Pancreas (tissue), 10 donors: ENCODE data around the gene KIAA0753. TPM values are rescaled to one million over a fixed set of nuclear protein-coding genes. Genes with fewer than 3 reads are reported as not detected.
A peak's percentile ranks its signal among the peaks of the same experiment; 100 is the strongest.

Experiments used
- ATAC-seq, 4 donors: fragments of 200-7000 bp; cut with Tn5 transposase; one replicate each; pipeline versions ENCODE4 v1.8.0 to v1.9.1; 2020; ENCODE audit warnings: mild to moderate bottlenecking in 4 of 4, moderate library complexity in 4 of 4
- DNase-seq, 6 donors: peaks; one replicate each; pipeline ENCODE4 v3.0.0-alpha.2; 2020
- FAIRE-seq: peaks from 2 replicates; lab custom pipeline; 2012; peaks lifted over from hg19 to GRCh38; lab: Jason Lieb, UNC
- H3K27ac ChIP-seq, 4 donors: fragments of 200-600 bp; sonication (generic); 1 replicate in 3 of 4; 2 replicates in 1 of 4; pipeline versions ENCODE4 v1.5.0 to v1.8.0; 2020
- H3K27me3 ChIP-seq, 4 donors: fragments of 200-600 bp; one replicate each; pipeline ENCODE4 v1.8.0; 2021
- H3K36me3 ChIP-seq, 3 donors: fragments of 200-600 bp; sonication (generic) in 1 of 3; one replicate each; pipeline versions ENCODE4 v1.5.0 to v1.8.0; 2020 to 2021
- H3K4me1 ChIP-seq, 3 donors: fragments of 200-600 bp; one replicate each; pipeline ENCODE4 v1.8.0; 2021
- H3K4me3 ChIP-seq, 4 donors: fragments of 200-600 bp; sonication (generic) in 2 of 4; one replicate each; pipeline versions ENCODE4 v1.5.0 to v1.8.0; 2020 to 2021
- H3K9me3 ChIP-seq, 4 donors: fragments of 200-600 bp; one replicate each; pipeline ENCODE4 v1.8.0; 2021
- CTCF ChIP-seq, 4 donors: fragments of 200-600 bp; sonication (generic) in 3 of 4; IDR thresholded peaks; one replicate each; pipeline versions ENCODE4 v1.5.0 to v1.8.0; 2021; ENCODE audit warnings: antibody characterized with exemption in 4 of 4
- WGBS, 2 donors: extraction: QIAGEN DNeasy Blood & Tissue Kit; methylation state at CpG; one replicate each; pipeline ENCODE4 v1.1.7; 2013; 5-methylcytosine and 5-hydroxymethylcytosine counted together
- intact Hi-C, 3 donors: fragments of 100-400 bp; cut with DNase I; formaldehyde crosslinking; loops; one replicate each; pipeline versions ENCODE4 v1.11.1 to v1.14.2; 2022
- microRNA-seq, 2 donors: library from miRNA; unstranded; fragments of <30 nt; microRNA quantifications; one replicate each; pipeline versions ENCODE4 to v1.1.0, GENCODE V29; 2019 to 2020
- polyA plus RNA-seq, 2 donors: library from polyadenylated mRNA; stranded (reverse); fragments of 200-250 nt; gene quantifications; one replicate each; pipeline ENCODE4 v1.2.3, GENCODE V29; 2013
- total RNA-seq, 6 donors: library from RNA; stranded (reverse); fragmentation: NEBNext Ultra II Directional in 4 of 6; extraction: Animal tissue kit (Norgen Biotek cat#: 25700) in 4 of 6; gene quantifications; one replicate each; pipeline versions ENCODE4 v1.2.1 to v1.2.4, GENCODE V29; 2021 to 2023
- donor health status: healthy with polysubstance abuse.
- donor health status: DM: no; HTN: no; CAD: no; lungs with moderate emphysema.
- donor health status: DM: no; HTN: no; CAD: no.
- donor health status: control.
- donor health status: control.
- donor health status: Bipolar disorder and iron deficiency.
- donor health status: DM: yes; HTN: yes; CAD: no.
- donor health status: DM: no; HTN: no; CAD: no.
- donor health status: DM: no; HTN: no; CAD: no.
- donor health status: DM: yes; HTN: yes; CAD: no.

Gene KIAA0753
- total and polyA plus RNA-seq, 8 donors, result 4.4 to 10.6 (median 6.0) TPM

- FAIRE-seq (no peak), ATAC-seq (no peak), DNase-seq (peak in 1 of 6 donors; percentile 6)
- H3K27me3 ChIP-seq, result no peaks in the 10 kb centered on the region
- no peaks in the 10 kb centered on the region for H3K36me3 ChIP-seq
- H3K9me3 ChIP-seq, result no peaks in the 10 kb centered on the region
- H3K27ac ChIP-seq, result no peak overlapping the region
- no peak for TF ChIP-seq CTCF (IDR thresholded peaks at IDR 0.05)
- H3K4me3 ChIP-seq, result no peak overlapping the region
- intact Hi-C loops, result no loop called here
- no peaks in the 10 kb centered on the region for H3K4me1 ChIP-seq
- WGBS, 2 donors, result 82 to 93% methylated on average over 7 of the region's 7 CpGs
Observed at GRCh38 chr17:6531575-6531974, 108.9 kb downstream of the KIAA0753 start.

DNA sequence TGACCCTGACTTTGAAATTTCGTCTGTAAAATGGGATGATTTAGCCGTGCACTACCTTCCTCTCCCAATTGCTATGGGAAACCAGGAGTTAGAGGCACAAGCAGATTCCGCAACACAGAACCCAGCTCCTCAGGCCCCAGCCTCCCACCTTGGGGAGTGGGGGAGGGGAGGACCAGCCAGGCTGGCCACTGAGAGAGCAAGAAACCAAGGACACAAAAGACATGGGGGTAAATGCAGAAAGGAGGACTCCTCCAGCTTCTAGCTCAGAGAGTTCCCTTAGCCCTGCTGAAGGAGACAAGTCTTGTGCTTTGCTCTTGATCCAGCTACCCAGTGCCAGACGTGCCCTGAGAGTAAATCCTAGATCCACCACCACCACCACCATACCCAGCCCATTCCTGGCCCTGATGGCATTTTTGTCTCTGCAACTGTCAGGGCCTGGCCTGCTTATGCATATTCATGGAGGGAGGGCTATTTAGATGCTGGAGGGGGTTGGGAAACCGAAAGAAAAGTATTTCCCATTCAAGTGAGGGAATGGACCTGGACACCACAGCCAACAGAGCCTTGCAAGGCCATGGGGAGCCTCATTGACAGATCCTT lies 110.1 kb downstream of the KIAA0753 start:
- Histone ChIP-seq H3K4me1 (no peaks in the 10 kb centered on the region), H3K27me3 (no peaks in the 10 kb centered on the region), H3K27ac (no peak overlapping the region), H3K36me3 (no peaks in the 10 kb centered on the region), H3K4me3 (no peak overlapping the region), H3K9me3 (no peaks in the 10 kb centered on the region)
- WGBS, 2 donors, result 80 to 84% methylated on average over 5 of the region's 5 CpGs
- intact Hi-C loops, result no loop called here
- TF ChIP-seq CTCF (IDR thresholded peaks at IDR 0.05), result no peak
- no peak for FAIRE-seq
- no peak for DNase-seq
- no peak for ATAC-seq

DNA sequence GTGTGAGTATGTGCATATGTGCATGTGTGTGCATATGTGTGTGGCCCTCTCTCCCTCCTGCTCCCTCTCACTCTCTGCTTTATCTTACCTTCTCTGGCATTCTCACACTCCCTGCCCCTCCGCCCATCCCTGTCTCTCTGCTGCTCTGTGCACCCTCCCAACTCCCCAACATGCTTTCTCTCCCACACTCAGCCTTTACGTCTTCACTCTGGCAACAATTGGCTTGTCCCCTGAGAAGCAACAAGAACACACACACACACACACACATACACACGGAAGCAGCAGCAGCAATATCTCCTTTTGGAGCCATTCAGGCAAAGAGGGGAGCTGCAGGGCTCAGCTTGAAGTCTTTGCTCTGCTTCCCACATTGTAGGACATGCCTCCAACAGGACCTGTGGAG lies 112.0 kb downstream of the KIAA0753 start:
- Histone ChIP-seq H3K27me3 (no peaks in the 10 kb centered on the region), H3K4me3 (no peak overlapping the region), H3K4me1 (no peaks in the 10 kb centered on the region), H3K36me3 (no peaks in the 10 kb centered on the region), H3K27ac (no peak overlapping the region), H3K9me3 (no peaks in the 10 kb centered on the region)
- 64 to 70% methylated on average over 3 of the region's 3 CpGs for WGBS, 2 donors
- DNase-seq (peak in 1 of 6 donors; percentile 10), ATAC-seq (no peak), FAIRE-seq (no peak)
- intact Hi-C loops, result no loop called here
- no peak for TF ChIP-seq CTCF (IDR thresholded peaks at IDR 0.05)

Small RNAs within 50 kb of the gene (microRNA-seq; reads per million reads assigned to microRNA genes)
- gene MIR4520-1 (0 reads per million in 2 donors), gene MIR4520-2 (0 reads per million in 2 donors)

Other genes starting within 250 kb of the KIAA0753 start
- gene AIPL1, start 205.6 kb downstream of the KIAA0753 start, total RNA-seq, result not detected
- under 1 TPM in 1 of 2 donors, not detected in 1; 0.04 TPM for gene AIPL1, start 205.6 kb downstream of the KIAA0753 start, polyA plus RNA-seq
- under 1 TPM in 3 of 6 donors, not detected in 3; 0.12 to 0.50 (median 0.16) TPM for gene PIMREG, start 196.3 kb downstream of the KIAA0753 start, total RNA-seq
- gene PIMREG, start 196.3 kb downstream of the KIAA0753 start, polyA plus RNA-seq, result under 1 TPM in 1 of 2 donors, not detected in 1; 0.09 TPM
- gene PITPNM3, start 84.2 kb downstream of the KIAA0753 start, total RNA-seq, result 1 to 10 TPM in 5 of 6 donors, under 1 TPM in 1; 0.67 to 4.3 (median 2.5) TPM
- 1 to 10 TPM; 1.7 to 5.1 TPM for gene PITPNM3, start 84.2 kb downstream of the KIAA0753 start, polyA plus RNA-seq
- gene TXNDC17, start 349 bp upstream of the KIAA0753 start, total RNA-seq, result 10 to 100 TPM; 24.6 to 37.4 (median 31.5) TPM
- gene TXNDC17, start 349 bp upstream of the KIAA0753 start, polyA plus RNA-seq, result 10 to 100 TPM; 77.7 to 81.1 TPM
- 1 to 10 TPM; 2.2 to 7.5 (median 5.6) TPM for gene MED31, start 10.9 kb upstream of the KIAA0753 start, total RNA-seq
- 10 to 100 TPM in 1 of 2 donors, 1 to 10 TPM in 1; 7.0 to 14.5 TPM for gene MED31, start 10.9 kb upstream of the KIAA0753 start, polyA plus RNA-seq
- gene C17orf100, start 11.1 kb upstream of the KIAA0753 start, total RNA-seq, result 1 to 10 TPM in 5 of 6 donors, under 1 TPM in 1; 0.91 to 2.7 (median 2.2) TPM
- gene C17orf100, start 11.1 kb upstream of the KIAA0753 start, polyA plus RNA-seq, result 1 to 10 TPM; 3.3 to 5.8 TPM
- gene SLC13A5, start 72.7 kb upstream of the KIAA0753 start, total RNA-seq, result under 1 TPM in 2 of 6 donors, not detected in 4; 0.34 to 0.47 TPM
- under 1 TPM; 0.15 to 0.16 TPM for gene SLC13A5, start 72.7 kb upstream of the KIAA0753 start, polyA plus RNA-seq
- 10 to 100 TPM in 2 of 6 donors, 1 to 10 TPM in 4; 1.5 to 13.1 (median 4.1) TPM for gene XAF1, start 115.3 kb upstream of the KIAA0753 start, total RNA-seq
- 10 to 100 TPM; 11.8 to 12.8 TPM for gene XAF1, start 115.3 kb upstream of the KIAA0753 start, polyA plus RNA-seq
- gene FBXO39, start 135.5 kb upstream of the KIAA0753 start, total RNA-seq, result under 1 TPM in 1 of 6 donors, not detected in 5; 0.28 TPM
- under 1 TPM in 1 of 2 donors, not detected in 1; 0.21 TPM for gene FBXO39, start 135.5 kb upstream of the KIAA0753 start, polyA plus RNA-seq
- under 1 TPM in 1 of 6 donors, not detected in 5; 0.28 TPM for gene TEKT1, start 191.0 kb upstream of the KIAA0753 start, total RNA-seq
- under 1 TPM in 1 of 2 donors, not detected in 1; 0.07 TPM for gene TEKT1, start 191.0 kb upstream of the KIAA0753 start, polyA plus RNA-seq